Stimulated activated CD8-positive, alpha-beta memory T cell treated with anti-CD3 and anti-CD28 coated beads, Interleukin-4, amount 100 ng/mL, for 24 hours (primary cell): ENCODE data around the gene NEK10.
"Not testable (repeated sequence)": the region's sequence is repeated elsewhere in the genome, so short reads cannot be mapped to it uniquely, and the experiment has no call there.

Experiments
- DNase-seq: peaks from one replicate; pipeline ENCODE4 v3.0.0-alpha.2; 2020; ENCODE audit warnings: low read depth

The NEK10 gene

DNA sequence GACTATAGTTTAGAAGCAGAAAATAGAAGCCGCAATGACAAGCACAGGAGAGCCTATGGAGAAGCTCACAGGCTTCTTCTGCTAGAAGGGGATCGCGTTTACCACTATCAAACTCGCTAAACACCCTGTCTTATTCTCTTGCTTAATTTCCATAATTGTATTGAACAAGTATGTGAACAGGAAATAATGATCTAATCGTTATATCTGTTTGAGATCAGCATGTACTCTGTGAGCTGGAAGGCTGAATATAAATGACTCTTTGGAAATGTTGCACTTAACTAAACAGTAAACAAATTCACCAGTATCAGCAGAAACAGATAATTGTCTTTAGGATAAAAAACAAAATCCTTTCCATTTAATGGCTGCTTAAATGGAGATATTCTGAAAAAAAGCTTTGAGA, 15.0 kb downstream of the NEK10 start:
- no peak for DNase-seq

DNA sequence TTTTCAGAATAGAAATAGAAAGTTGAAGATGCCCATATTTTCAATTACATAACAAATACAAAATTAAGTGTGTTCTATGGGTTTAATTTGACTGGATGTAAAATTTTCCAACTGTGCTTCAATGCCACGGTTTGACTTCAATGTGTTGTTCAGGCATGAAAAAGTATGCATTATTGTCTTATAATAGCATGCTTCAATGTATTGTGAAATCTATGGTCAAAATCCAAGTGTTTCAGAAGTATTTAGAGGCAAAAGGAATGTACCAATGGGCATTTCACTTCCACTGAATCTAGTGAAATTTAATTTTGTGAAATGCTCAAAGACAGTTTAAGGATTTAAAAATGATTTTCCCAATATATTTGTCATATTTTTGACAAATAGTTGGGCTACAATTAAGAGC, 16.0 kb downstream of the NEK10 start:
- DNase-seq: no peak

DNA sequence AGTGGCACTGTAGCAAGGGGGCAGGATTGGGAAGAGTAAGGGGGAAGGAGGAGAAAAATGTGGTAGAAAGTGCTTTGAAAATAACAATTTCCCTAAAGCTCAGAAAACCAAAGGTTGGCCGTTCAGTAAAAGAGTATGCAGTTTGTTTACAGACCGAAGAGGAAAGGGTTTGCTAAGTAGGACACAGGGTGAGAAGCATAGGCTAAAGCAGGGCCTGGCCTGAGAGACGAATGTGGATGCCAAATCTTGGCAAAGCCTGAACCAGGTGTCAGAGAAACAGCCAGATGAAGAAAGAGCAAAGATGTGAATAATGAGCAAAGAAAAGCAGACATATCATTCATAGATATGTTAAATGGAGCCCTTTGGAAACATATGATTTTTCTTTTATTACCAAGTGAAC, 17.1 kb downstream of the NEK10 start:
- DNase-seq: no peak

DNA sequence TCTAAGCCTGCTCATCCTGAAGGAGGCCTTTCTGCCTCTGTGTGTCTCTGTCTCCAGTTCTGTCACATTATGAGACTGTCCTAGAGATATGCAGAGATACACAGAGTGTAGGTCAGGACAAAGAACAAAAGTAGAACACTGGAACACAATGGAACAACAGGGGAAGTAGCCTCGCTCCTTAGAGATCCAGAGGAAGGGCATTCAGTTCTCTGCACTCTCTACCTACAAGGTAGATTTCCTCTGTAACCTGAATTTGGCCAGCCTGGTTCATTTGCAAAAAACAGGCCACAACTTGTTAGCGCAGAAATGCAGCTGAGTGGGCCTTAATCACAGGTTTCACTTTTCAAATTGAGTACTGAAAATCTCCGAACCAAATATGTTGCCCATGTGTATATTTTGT, 19.4 kb downstream of the NEK10 start:
- no peak for DNase-seq

DNA sequence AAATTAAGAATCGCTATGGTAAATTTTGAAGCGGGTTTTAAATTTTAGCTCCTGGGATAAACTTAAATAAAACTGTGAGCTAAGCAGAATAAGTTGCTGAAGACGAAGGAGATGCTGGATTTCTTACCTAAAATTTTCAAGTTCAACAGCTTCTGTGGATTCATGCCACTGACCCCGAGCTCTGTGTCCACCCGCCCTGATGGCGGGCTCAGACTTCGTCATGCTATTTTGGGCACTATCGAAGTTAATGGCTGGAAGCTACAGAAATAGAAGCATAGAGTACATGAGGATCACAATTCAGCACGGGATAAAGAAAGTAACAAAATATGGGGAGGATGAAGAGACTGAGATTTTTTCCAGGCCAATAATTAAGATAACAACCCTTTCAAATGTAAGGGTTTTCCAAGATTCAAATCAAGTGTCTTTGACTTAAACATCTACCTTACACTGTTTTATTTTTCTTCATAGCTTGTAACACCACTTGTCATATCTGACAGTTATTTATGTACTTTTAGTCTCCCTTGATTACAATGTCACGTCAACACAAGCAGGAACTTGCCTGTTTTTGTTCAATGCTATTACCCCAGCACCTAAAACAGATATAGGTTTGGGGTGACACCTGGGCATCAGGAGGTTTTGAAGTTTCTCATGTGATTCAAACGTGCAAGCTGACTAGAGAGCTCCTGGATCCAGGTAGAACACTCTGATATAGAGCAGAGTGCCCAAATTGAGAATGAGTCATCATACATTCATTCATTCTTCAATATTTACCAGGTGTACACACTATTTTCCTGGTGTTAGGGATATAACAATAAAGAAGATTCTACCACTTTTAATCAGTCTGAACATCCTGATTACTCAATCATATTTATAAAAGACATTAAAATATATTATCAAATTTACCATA, 23.0 kb downstream of the NEK10 start:
- DNase-seq: no peak

DNA sequence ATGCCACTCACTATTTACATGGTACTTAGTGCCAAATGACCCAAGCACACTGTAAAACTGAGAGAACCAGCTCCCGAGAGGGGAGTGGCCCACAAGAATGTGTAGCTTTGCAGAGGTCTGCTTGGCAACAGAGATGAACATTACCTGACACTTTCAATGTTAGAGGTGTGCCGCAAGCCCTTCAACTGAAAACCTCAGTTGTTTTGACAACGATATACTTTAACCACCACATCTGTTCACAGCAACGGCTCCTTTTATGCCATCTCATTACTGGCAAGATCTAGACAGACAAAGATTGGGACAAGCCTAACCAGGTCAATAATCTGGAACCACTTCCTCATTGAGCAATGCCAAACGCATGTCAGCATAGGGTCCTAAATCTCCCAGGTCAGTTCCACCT, 23.7 kb downstream of the NEK10 start:
- no peak for DNase-seq

DNA sequence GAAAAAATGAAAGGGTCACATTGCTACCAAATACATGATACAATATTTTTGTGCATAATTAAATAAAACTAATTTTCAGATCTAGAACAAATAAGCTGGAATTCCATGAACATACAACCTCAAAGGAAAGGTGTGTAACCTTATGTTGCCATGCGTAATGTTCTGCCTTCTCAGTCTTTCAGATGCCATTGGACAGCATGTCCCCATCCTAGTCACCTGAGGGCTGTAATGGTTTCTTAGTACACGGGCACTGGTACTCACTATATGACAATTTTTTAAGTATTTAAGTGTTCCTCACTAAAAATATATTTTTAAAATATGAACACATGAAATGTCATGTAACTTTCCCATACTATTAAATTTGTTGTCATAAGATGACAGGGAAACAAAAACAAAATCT, 24.1 kb downstream of the NEK10 start:
- DNase-seq: no peak

DNA sequence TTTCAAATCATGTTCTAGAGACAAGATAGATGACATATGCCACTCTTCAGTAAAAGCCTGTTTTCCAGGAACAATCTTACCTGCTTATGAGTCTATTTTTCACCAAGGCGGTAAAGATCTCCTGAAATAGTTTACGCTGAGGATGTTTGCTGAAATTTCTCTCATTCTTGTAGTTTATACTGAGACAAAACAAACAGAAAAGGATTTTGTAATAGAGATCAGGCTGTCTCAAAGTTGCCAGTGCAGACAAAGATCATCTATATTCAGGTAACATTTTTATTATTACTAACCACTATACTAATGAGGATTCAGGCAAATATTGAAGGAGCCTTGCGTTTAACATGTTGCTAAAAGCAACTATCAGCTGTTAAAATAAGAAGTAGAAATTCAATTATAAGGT, 25.0 kb downstream of the NEK10 start:
- DNase-seq: no peak

DNA sequence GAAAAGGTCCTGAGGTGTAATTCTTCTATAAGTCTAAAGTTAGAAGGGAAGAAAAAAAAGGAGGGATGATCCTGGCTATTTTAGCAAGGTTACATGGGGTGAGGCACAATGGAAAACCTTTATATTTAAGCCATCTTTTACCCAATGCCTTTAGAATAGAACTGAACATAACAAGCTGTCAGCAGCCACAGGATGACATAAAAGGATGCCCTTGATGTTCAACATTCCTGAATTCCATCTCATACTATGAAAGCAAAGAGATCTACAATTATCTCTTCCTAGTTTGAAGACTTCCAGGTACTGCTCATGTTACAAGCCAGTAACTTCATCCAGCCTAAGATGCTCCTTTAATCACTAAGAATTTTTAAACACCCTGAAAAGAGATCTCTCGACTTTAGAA, 26.9 kb downstream of the NEK10 start:
- no peak for DNase-seq

DNA sequence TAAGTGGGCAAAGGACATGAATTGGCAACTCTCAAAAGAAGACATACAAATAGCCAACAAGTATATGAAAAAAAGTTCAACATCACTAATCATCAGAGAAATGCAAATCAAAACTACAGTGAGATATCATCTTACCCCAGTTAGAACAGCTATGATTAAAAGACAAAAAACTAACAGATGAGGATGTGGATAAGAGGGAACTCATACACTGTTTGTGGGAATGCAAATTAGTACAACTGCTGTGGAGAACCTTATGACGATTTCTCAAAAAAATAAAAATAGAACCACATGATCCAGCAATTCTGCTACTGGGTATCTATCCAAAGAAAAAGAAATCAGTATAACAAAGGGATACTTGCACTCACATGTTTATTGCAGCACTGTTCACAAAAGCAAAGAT, 28.6 kb downstream of the NEK10 start:
- DNase-seq: no peak

DNA sequence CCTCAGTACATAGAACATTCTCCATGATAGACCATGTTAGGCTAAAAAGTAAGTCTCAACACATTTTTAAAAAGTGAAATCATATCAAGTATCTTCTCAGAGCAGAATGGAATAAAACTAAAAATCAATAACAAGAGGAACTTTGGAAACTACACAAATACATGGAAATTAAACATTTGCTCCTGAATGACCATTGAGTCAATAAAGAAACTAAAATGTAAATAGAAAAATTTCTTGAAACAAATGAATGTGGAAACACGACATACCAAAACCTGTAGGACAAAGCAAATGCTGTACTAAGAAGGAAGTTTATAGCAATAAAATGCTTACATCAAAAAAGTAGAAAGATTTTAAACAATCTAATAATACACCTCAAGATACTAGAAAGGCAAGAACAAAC, 33.6 kb downstream of the NEK10 start:
- DNase-seq: no peak

DNA sequence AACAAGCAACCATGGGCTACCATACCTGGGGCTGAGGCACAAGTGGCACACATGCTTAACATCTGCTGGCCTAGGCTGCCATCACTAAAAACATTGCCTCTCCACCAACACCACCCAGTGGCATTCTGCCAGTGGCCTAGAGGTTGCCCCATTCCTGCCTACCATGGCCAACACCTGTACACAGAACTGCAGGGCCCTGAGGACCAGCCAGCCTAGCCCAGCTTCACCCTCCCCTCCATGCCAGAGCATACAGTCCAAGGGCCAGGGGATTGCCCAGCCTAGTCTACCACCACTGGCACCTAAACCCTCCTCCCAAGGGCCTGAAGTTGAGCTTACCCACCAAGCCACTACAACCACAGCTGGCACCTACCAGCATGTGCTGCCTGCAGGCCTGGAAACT, 35.3 kb downstream of the NEK10 start:
- no peak for DNase-seq

DNA sequence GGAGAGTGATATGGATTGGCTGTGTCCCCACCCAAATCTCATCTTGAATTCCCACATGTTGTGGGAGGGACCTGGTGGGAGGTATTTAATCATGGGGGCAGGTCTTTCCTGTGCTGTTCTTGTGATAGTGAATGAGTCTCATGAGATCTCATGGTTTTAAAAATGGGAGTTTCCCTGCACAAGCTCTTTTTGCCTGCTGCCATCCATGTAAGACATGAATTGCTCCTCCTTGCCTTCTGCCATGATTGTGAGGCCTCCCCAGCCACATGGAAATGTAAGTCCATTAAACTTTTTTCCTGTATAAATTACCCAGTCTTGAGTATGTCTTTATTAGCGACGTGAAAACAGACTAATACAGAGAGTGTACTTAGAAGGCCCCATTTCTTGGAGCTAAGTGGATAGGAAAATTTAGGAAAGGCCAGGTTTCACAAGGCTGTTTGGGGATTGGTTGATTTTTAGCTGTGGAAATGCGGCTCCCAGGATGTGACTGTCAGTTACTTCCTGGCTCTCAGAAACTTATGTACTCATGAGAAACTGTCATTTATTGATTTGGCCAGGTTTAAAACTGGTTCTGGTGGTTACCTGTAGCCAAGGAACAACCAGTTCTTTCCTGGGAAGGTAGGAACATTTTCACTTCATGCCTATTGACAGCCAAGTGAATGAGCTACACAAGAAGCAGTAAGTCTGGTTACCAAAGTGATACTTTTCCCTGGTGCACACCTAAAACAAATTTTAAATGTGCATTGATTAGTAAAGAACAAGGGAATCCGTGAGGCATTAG, 40.0 kb downstream of the NEK10 start:
- not testable (repeated sequence) for DNase-seq

DNA sequence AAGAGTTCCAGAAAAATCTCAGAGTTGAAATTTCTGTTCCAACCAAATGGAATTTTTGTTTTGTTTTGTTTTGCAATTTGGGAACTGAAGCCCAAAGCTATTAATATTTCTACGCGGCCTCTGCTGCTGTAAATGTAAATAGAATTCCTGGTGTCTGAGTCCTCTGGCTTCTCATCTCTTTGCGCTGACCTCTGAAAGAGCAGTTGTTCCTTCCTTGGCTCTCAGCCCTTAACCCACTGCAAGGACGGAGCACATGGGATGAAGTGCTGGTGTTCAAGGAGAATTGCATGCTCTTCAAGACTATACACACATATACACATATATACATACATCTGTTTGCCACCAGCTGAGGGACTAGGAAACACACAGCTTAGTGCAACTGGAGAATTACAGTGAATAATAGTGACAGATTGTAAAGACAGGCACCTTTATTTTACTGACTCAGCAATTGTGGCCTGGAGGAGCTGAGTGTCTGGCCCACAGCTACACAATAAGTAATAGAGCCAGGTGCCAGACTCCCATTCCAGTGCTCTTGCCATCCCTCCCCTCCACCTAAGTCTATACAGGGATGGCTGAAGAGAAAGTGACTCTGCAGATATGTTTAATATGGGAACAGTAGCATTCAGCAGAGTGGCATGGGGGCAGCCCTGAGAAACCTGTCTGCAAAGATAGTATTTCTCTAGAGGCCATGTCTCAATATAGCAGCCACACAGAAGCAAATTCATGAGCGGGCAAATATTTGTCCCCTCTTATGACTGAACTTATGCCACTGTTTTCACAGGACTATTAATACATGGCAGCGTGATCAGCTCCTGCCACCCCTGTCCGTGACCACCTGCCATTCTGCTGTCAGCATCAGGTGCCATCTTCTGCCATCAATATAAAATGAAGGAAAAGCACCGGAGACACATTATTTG, 42.3 kb downstream of the NEK10 start:
- no peak for DNase-seq

DNA sequence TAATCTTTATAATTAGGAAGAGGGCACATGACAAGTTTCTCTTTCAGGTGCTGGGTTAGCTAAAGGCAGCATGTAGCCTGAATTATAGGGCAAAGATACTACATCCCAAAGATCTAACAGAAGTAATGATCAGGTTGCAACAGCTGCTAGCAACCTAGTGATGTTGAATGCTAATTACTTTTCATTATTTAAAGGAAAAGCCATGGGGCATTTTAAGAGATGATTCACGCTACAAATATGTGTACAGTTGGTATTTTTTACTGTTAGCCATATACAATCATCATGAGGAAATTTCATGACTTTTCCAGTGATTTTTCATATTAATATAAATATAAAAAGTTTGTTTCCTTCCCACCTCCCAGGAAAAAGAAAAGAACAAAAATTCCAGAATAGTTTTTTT, 43.0 kb downstream of the NEK10 start:
- no peak for DNase-seq

DNA sequence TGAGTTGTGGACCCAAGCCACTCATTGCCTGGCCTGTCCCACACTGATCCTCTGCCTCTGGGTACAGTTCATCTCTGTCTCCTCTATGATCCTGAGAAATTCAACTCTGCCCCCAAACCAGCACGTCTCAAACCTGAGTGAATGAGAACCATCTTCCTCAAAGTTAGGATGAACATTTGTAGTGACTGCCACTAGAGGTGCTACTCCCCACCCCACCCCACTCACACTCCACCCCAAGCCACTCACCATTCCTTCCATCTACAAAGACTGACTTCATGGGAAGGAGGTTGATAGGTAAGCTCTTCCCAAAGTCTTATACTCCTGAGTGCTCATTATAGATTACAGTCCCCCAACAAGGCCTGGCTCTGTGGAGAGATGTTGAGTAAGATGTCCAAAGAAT, 43.8 kb downstream of the NEK10 start:
- no peak for DNase-seq

DNA sequence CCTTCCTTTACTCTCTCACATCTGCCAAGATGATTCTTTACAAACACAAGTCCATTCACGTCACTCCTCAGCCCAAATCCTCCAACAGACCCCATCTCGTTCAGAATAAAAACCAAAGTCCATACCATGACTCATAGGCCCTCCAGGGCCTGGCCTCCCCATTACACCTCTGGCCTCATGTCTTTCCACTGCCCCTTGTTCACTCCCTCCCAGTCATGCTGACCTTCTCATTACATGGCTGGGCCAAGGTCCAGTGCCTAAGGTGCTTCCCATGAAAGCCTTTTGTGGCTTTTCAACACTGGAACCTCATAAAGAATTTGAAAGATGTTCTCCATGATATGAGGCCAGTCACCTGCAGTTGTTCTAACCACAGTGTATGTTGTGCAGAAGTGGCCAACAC, 44.5 kb downstream of the NEK10 start:
- DNase-seq: no peak

DNA sequence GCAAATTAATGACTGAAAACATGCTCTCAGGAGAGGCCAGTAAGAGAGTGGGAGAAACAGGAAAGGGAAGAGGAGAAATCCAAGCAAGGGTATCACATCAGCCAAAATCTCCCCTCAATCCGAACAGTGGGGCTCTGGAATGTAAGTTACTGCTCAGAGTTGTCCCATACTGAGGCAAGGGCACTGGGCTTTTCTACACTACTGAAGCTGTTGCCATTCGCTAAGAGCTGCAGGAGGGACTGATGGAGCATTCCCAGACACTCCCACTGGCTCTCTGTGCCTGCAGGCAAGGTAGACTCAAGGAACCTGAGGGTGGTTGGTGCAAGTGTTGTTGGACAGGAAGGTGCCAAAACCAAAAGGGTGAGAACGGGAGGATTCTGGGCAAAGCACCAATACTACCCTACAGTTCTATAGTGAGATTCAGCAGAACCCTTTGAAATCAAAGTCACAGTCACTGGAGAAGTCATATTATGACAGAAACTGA, 46.1 kb downstream of the NEK10 start:
- DNase-seq: no peak

DNA sequence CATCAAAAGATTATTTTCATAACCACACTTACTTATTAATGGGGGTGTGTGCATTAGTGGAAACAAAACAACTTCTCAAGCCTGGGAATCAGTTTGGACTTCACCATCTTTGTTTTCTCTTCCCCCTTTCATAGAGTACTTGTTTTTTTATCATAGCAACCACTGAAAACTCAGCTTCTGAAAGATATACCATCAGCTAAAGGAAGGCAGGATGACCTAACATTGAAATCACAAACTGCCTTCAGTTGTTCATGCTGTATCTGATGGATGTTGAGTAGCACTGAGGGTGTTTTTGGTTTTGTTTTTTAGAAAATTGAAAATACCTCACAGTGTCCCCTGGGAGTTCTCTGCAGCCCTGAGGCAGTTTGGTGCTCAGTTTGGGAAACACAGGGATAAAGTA, 46.5 kb downstream of the NEK10 start:
- DNase-seq: no peak

DNA sequence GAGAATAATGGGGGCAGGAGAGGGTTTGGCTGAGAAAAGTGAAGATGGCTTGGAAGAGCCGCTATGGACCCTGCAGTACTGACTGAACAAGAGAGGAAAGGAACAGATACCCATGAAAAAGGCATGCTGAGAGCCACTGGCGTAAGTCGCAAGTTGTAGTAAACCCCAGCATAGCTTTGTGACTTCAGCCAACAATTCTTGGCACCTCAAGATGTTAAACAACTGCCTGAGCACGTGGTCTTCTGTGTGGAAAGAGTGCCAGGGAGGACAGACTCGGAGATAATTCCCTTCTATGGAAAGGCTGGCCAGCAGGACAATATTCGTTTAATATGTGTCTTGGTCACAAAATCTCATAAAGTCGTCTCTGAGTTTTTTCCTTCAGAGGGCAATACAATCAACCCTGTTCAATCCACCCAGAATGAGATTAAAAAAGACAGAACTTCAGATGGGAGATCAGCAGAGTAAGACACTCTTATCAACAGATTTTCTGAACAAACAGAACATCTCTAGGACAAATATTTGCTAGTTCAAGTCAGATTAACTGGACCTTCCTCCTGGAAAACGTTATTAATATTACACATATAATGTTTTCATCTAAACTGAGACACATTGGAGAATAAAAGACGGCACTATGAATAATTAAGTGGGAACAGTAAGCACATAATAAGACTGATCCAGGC, 49.2 kb downstream of the NEK10 start:
- no peak for DNase-seq

DNA sequence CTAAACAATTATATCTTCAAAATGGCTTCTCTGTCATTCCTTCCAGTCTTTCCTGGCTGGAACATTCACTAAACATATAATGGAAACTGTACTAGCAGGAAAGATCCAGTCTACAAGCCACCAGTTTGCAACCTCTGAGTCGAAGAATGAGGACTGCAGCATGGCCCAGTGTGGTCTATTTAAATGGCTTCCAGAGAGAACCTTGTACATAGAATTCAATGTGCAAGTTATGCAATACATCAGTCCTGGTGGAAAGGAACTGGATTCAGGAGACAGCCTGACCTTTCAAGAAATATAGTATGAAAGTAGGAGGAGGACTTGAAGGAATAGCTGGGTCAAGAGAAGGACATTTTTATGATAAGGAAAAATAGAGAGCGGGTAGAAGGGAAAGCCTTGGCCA, 49.9 kb downstream of the NEK10 start:
- no peak for DNase-seq

DNA sequence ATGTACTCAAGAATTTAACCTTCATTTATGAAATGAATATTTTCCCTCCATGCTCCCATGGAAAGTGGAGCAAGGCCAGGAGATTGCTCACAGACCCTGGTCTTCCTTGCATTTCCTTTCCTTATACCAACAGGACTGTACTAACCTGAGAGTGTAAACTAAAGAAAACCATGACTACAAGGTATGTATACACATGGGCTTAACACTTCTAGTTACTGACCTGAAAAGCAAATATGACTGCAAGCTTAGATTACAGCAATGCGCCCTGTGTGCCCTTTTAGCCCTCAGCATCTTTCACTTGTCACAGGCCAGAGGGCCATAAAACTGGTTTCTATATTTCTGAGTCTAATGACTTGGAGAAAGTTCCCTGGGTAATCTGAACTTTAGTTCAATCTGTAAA, 52.1 kb downstream of the NEK10 start:
- no peak for DNase-seq
